ENCODE results near the gene ARHGEF12. TPM values are rescaled to one million over a fixed set of nuclear protein-coding genes. Genes with fewer than 3 reads are reported as not detected.

ARHGEF12 gene
- total RNA-seq, 1 donor from 2014 or later = 62.7 TPM

GRCh38 chr11:120317689-120318480 is 18.3 kb upstream of the ARHGEF12 start:
- ATAC-seq = no peak

GRCh38 chr11:120318906-120319305 is 17.3 kb upstream of the ARHGEF12 start:
- ATAC-seq = no peak

GRCh38 chr11:120324932-120325810 is 11.0 kb upstream of the ARHGEF12 start, which contains the start of gene TLCD5:
TLCD5 (plus strand) TSS chr11:120325299; CDS start chr11:120327442, 2,143 bp downstream.
- peak; percentile 62 for ATAC-seq

- no peak for ATAC-seq
Observed at GRCh38 chr11:120326228-120326627, 10.0 kb upstream of the ARHGEF12 start.

- no peak for ATAC-seq
Observed at GRCh38 chr11:120326845-120327281, 9.3 kb upstream of the ARHGEF12 start.

- ATAC-seq = no peak
Observed at GRCh38 chr11:120327311-120327710, 8.9 kb upstream of the ARHGEF12 start.

- ATAC-seq = no peak
Observed at GRCh38 chr11:120329556-120329955, 6.7 kb upstream of the ARHGEF12 start.

- no peak for ATAC-seq
Observed at GRCh38 chr11:120330045-120330444, 6.2 kb upstream of the ARHGEF12 start.

- ATAC-seq = peak; percentile 39
Observed at GRCh38 chr11:120331301-120331996, 4.8 kb upstream of the ARHGEF12 start.

GRCh38 chr11:120332822-120333716 is 3.1 kb upstream of the ARHGEF12 start:
- ATAC-seq = no peak

- ATAC-seq = no peak
Observed at GRCh38 chr11:120333801-120334200, 2.4 kb upstream of the ARHGEF12 start.

- no peak for ATAC-seq
Observed at GRCh38 chr11:120334332-120334731, 1.9 kb upstream of the ARHGEF12 start.

- peak; percentile 23 for ATAC-seq
Observed at GRCh38 chr11:120334894-120335462, 1.2 kb upstream of the ARHGEF12 start.

GRCh38 chr11:120335556-120335907 is 681 bp upstream of the ARHGEF12 start:
- ATAC-seq = no peak

GRCh38 chr11:120336641-120337354 is 585 bp downstream of the ARHGEF12 start:
- ATAC-seq = peak; percentile 49

GRCh38 chr11:120337355-120338106 is 1.3 kb downstream of the ARHGEF12 start:
- no peak for ATAC-seq

- ATAC-seq = no peak
Observed at GRCh38 chr11:120338107-120338933, 2.1 kb downstream of the ARHGEF12 start.

- ATAC-seq = no peak
Observed at GRCh38 chr11:120339394-120339890, 3.2 kb downstream of the ARHGEF12 start.

- ATAC-seq = no peak
Observed at GRCh38 chr11:120340529-120340928, 4.3 kb downstream of the ARHGEF12 start.

All from esophagus mucosa (tissue), 1 donor.